D721Med (cell line): Measurements from ENCODE around the gene NHERF1.

Experiments
- DNase-seq: peaks from one replicate; pipeline ENCODE4 v3.0.0; 2011; ENCODE audit warnings: low spot score; ENCODE audit not compliant: insufficient read length
- FAIRE-seq: peaks from 2 replicates; lab custom pipeline; 2011; peaks lifted over from hg19 to GRCh38; lab: Jason Lieb, UNC
- CTCF ChIP-seq: IDR thresholded peaks from 2 replicates; pipeline ENCODE4 v1.5.1; 2012; ENCODE audit warnings: mild to moderate bottlenecking, control low read depth; ENCODE audit not compliant: insufficient read depth; ENCODE audit errors: missing control alignments

Gene NHERF1

DNA sequence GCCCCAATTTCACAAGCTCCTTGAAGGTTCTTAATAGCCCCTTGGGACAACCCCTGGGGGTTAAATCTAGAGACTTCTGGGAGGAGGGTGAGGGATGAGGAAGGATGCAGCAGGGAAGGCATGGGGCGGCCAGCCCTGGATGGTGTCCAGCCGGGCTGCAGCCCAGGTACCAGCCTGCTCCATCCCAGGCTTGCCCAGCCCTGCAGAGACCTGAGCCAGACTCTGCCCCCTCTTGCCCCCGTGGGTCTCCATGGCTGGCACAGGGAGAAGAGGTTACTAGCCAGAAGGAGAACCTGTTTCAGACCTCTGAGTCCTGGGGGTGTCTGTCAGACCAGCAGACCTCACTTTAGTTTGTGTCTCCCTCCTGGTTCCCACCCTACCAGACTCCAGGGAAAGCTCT, 8.5 kb downstream of the NHERF1 start:
- no peak for DNase-seq
- no peak for TF ChIP-seq CTCF
- no peak for FAIRE-seq

GRCh38 chr17:74757502-74757901, 9.1 kb downstream of the NHERF1 start:
- DNase-seq, result no peak
- FAIRE-seq, result no peak
- no peak for TF ChIP-seq CTCF

- TF ChIP-seq CTCF, result no peak
- no peak for FAIRE-seq
- DNase-seq, result no peak
Observed at GRCh38 chr17:74757931-74758847, 9.8 kb downstream of the NHERF1 start.

DNA sequence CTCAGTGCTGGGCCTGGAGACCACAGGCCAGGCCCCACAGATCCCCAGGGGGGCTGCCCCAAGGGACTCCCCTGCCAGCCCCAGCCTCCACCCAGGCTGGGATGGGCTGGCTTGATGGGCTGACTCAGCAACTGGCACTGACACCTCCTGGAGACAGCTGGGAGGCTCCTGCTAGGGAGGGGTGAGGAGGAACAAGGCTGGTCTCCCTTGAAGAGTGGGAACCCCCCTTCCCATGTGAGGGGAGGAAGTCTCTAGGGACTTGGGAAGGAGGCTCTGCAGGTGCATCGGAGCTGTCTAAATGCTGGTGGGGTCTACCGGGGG, 10.4 kb downstream of the NHERF1 start:
- no peak for TF ChIP-seq CTCF
- DNase-seq (no peak), FAIRE-seq (no peak)

- TF ChIP-seq CTCF, result no peak
- FAIRE-seq (no peak), DNase-seq (no peak)
Observed at GRCh38 chr17:74759243-74759801, 10.9 kb downstream of the NHERF1 start.

DNA sequence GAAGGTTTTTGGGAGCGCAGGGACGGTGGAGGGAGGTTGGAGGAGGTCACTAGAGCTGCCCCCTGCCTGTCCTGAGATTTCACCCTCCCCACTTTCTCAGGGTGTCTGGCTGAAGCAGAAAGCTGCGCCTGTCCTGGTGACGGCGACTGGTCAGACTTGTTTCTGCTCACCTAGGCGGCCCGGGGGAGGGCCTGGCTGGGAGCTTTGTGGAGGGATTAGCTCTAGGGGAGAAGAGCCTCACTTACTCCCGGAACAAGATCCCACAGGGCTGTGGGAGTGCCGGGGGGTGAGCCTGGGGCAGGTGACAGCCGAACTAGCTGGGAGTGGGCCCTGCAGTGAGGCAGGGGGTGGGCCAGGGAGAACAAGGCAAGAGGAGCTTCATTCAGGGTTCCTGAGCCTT, 11.5 kb downstream of the NHERF1 start:
- DNase-seq (peak; percentile 88), FAIRE-seq (no peak)

More for the DNA sequence above, 11.5 kb downstream of the NHERF1 start:
- TF ChIP-seq CTCF, result no peak
